Endothelial cell of umbilical vein (primary cell): ENCODE results near the gene MRGPRD. TPM values are rescaled to one million over a fixed set of nuclear protein-coding genes. Genes with fewer than 3 reads are reported as not detected.

Experiments
- BruUV-seq: library from RNA; stranded (reverse); fragments of 400-500 nt; replicated peaks from 2 replicates; lab custom pipeline; 2021; lab: Mats Ljungman, UMichigan
- CTCF ChIA-PET: fragments of 300-600, 350-600 bp; sonication (Branson Sonifier 250); formaldehyde crosslinking; loops from one replicate; lab custom pipeline; 2021; ENCODE audit warnings: antibody characterized with exemption, inconsistent platforms; lab: Charles Lee
- POLR2A ChIA-PET: fragments of 300-600, 350-600 bp; sonication (Branson Sonifier 250); formaldehyde crosslinking; loops from one replicate; lab custom pipeline; 2021; ENCODE audit warnings: antibody characterized with exemption, inconsistent platforms; lab: Charles Lee
- DNase-seq: peaks from one replicate; pipeline ENCODE4 v3.0.0-alpha.2; 2011; ENCODE audit warnings: low read depth, low spot score
- FAIRE-seq: peaks from 2 replicates; lab custom pipeline; 2011; peaks lifted over from hg19 to GRCh38; lab: Jason Lieb, UNC
- H2AFZ ChIP-seq: 2 replicates; pipeline ENCODE4 v1.6.0; 2012; ENCODE audit warnings: low read depth, low read length, control low read depth, inconsistent platforms
- H3K27ac ChIP-seq: 2 replicates; pipeline ENCODE4 v1.5.1; 2011; ENCODE audit warnings: low read depth, mild to moderate bottlenecking, control low read depth, low read length, moderate library complexity; ENCODE audit not compliant: insufficient read depth
- H3K27me3 ChIP-seq, 2 experiments: 2 replicates each; pipeline versions ENCODE4 v1.6.0 to v1.6.1; 2011; ENCODE audit warnings: low read length in 2 of 2, mixed read lengths in 1 of 2; ENCODE audit not compliant: control insufficient read depth in 2 of 2, insufficient read depth in 2 of 2
- H3K36me3 ChIP-seq, 2 experiments: 2 replicates in 1 of 2; 3 replicates in 1 of 2; pipeline ENCODE4 v1.5.1; 2011; ENCODE audit warnings: low read length in 2 of 2, mild to moderate bottlenecking in 1 of 2, moderate library complexity in 1 of 2; ENCODE audit not compliant: control insufficient read depth in 2 of 2, insufficient read depth in 2 of 2; ENCODE audit errors: extremely low read depth in 1 of 2
- H3K4me1 ChIP-seq: 3 replicates; pipeline ENCODE4 v1.5.1; 2011; ENCODE audit warnings: mild to moderate bottlenecking, low read length; ENCODE audit not compliant: control insufficient read depth, insufficient read depth; ENCODE audit errors: extremely low read depth
- H3K4me2 ChIP-seq: 2 replicates; pipeline ENCODE4 v1.6.1; 2011; ENCODE audit warnings: low read length, control low read depth, mixed read lengths; ENCODE audit not compliant: insufficient read depth
- H3K4me3 ChIP-seq, 3 experiments: fragments of 200-600 bp in 1 of 3; sonication (generic), shearing (Covaris generic) in 1 of 3; replicated peaks in 1 of 3; 2 replicates each; pipeline ENCODE4 v1.5.1; 2011 to 2016; ENCODE audit warnings: control low read depth in 3 of 3, low read length in 3 of 3, mild to moderate bottlenecking in 2 of 3, inconsistent platforms in 1 of 3, low read depth in 1 of 3, moderate library complexity in 1 of 3; ENCODE audit not compliant: insufficient read depth in 1 of 3
- H3K79me2 ChIP-seq: 2 replicates; pipeline ENCODE4 v1.6.0; 2012; ENCODE audit warnings: low read length, inconsistent platforms; ENCODE audit not compliant: control insufficient read depth, insufficient read depth
- H3K9ac ChIP-seq: replicated peaks from 2 replicates; pipeline ENCODE3; 2011; ENCODE audit warnings: low read length, control low read depth; ENCODE audit not compliant: insufficient read depth; ENCODE audit errors: extremely low read depth
- H3K9me1 ChIP-seq: replicated peaks from 3 replicates; pipeline ENCODE4 v1.6.0; 2011; ENCODE audit warnings: mild to moderate bottlenecking, low read length; ENCODE audit not compliant: control insufficient read depth, insufficient read depth; ENCODE audit errors: extremely low read depth
- H3K9me3 ChIP-seq: replicated peaks from 2 replicates; pipeline ENCODE4 v1.5.1; 2012; ENCODE audit warnings: low read length, inconsistent platforms; ENCODE audit not compliant: control insufficient read depth, insufficient read depth
- H4K20me1 ChIP-seq: replicated peaks from 2 replicates; pipeline ENCODE3; 2011; ENCODE audit warnings: mild to moderate bottlenecking, low read length; ENCODE audit not compliant: control insufficient read depth, insufficient read depth; ENCODE audit errors: extremely low read depth
- EZH2 ChIP-seq: IDR thresholded peaks from 2 replicates; pipeline ENCODE4 v1.6.1; 2012; ENCODE audit warnings: borderline replicate concordance, low read depth, mild to moderate bottlenecking, moderate library complexity, low read length, inconsistent platforms; ENCODE audit not compliant: severe bottlenecking
- FOS ChIP-seq: IDR thresholded peaks from 2 replicates; pipeline ENCODE4 v1.6.1; 2011; ENCODE audit warnings: mild to moderate bottlenecking, low read length, moderate library complexity, borderline replicate concordance; ENCODE audit not compliant: insufficient read depth
- GATA2 ChIP-seq: IDR thresholded peaks from 2 replicates; pipeline ENCODE4 v1.7.0; 2011; ENCODE audit warnings: low read depth, mild to moderate bottlenecking, moderate library complexity, mixed read lengths, low read length; ENCODE audit not compliant: insufficient read length, insufficient read depth
- JUN ChIP-seq: IDR thresholded peaks from 2 replicates; pipeline ENCODE4 v1.6.1; 2011; ENCODE audit warnings: borderline replicate concordance, low read depth; ENCODE audit not compliant: insufficient read length, insufficient read depth
- MYC ChIP-seq: IDR thresholded peaks from one replicate; pipeline ENCODE4 v1.6.1; 2011; ENCODE audit warnings: mild to moderate bottlenecking, low read depth, low read length
- POLR2A ChIP-seq: IDR thresholded peaks from 2 replicates; pipeline ENCODE4 v1.6.1; 2012; ENCODE audit warnings: low read depth, mild to moderate bottlenecking, control low read depth, low read length
- POLR2AphosphoS5 ChIP-seq: IDR thresholded peaks from 2 replicates; pipeline ENCODE4 v1.6.1; 2012; ENCODE audit warnings: low read depth, mild to moderate bottlenecking, control low read depth, low read length, moderate library complexity; ENCODE audit not compliant: insufficient read depth
- dilution Hi-C: fragments of 300-500 bp; cut with MboI; formaldehyde crosslinking; loops from one replicate; pipeline ENCODE4 v1.15.0; 2019; ENCODE audit warnings: low sequenced_read_pairs; ENCODE audit not compliant: extremely low pct_ligation_motif_present
- intact Hi-C: fragments of 100-400 bp; cut with micrococcal nuclease; formaldehyde crosslinking; loops from one replicate; pipeline ENCODE4 v1.10.0; 2022
- polyA plus RNA-seq, 4 experiments: library from polyadenylated mRNA; depleted of rRNA in 3 of 4; stranded (reverse) in 3 of 4; unstranded in 1 of 4; fragments of >200 nt; gene quantifications; 2 replicates each; pipeline versions ENCODE4 v1.2.1 to v1.2.3, GENCODE V29; 2011 to 2012; ENCODE audit warnings: missing spikeins in 1 of 4
- total RNA-seq: library from RNA; stranded (reverse); gene quantifications from 2 replicates; pipeline ENCODE4 v1.2.3, GENCODE V29; 2021
- TF ChIP-seq, protein P1 (sequence below), 2 donors: IDR thresholded peaks; 1 replicate in 1 of 2; 2 replicates in 1 of 2; pipeline ENCODE4 v1.5.1; 2011; ENCODE audit warnings: low read length in 2 of 2, mild to moderate bottlenecking in 2 of 2, moderate library complexity in 2 of 2, control low read depth in 1 of 2, inconsistent platforms in 1 of 2, low read depth in 1 of 2; ENCODE audit not compliant: insufficient read depth in 1 of 2; ENCODE audit errors: extremely low read depth in 1 of 2
- TF ChIP-seq, protein P2 (sequence below): IDR thresholded peaks from 2 replicates; pipeline ENCODE4 v1.6.1; 2011; ENCODE audit not compliant: insufficient read depth, insufficient read length

The MRGPRD gene
- total and polyA plus RNA-seq, 2 donors (not counting 3 experiments of a cell fraction or from before 2014, with no cell fraction given) = not detected

- no peaks in the 10 kb centered on the region for H3K27me3 ChIP-seq
- H3K9ac ChIP-seq = no peak overlapping the region
- H3K36me3 ChIP-seq = no peaks in the 10 kb centered on the region
- no peaks in the 10 kb centered on the region for H4K20me1 ChIP-seq
- no peaks in the 10 kb centered on the region for H3K9me3 ChIP-seq
- H2AFZ ChIP-seq = no peak overlapping the region
- no peaks in the 10 kb centered on the region for H3K79me2 ChIP-seq
- H3K4me2 ChIP-seq = no peak overlapping the region
- H3K4me3 ChIP-seq = no peak overlapping the region
- POLR2A ChIA-PET = no interaction called here
- H3K27ac ChIP-seq = no peak overlapping the region
- FAIRE-seq (no peak), DNase-seq (no peak)
- intact Hi-C loops = no loop called here
- no peaks in the 10 kb centered on the region for H3K9me1 ChIP-seq
- H3K4me1 ChIP-seq = peaks cover 4% of the 10 kb centered on the region
- dilution Hi-C loops = no loop called here
- CTCF ChIA-PET = interaction anchor here (1.1 kb wide), 1 partner anchor 28 kb away, joined by 3 read pairs; no protein-coding TSS in a partner anchor
- no TSS peak for BruUV-seq
- TF ChIP-seq, protein P1, sequence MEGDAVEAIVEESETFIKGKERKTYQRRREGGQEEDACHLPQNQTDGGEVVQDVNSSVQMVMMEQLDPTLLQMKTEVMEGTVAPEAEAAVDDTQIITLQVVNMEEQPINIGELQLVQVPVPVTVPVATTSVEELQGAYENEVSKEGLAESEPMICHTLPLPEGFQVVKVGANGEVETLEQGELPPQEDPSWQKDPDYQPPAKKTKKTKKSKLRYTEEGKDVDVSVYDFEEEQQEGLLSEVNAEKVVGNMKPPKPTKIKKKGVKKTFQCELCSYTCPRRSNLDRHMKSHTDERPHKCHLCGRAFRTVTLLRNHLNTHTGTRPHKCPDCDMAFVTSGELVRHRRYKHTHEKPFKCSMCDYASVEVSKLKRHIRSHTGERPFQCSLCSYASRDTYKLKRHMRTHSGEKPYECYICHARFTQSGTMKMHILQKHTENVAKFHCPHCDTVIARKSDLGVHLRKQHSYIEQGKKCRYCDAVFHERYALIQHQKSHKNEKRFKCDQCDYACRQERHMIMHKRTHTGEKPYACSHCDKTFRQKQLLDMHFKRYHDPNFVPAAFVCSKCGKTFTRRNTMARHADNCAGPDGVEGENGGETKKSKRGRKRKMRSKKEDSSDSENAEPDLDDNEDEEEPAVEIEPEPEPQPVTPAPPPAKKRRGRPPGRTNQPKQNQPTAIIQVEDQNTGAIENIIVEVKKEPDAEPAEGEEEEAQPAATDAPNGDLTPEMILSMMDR (IDR thresholded peaks at IDR 0.05; ENCODE audit: extremely low read depth in 1 of 2, insufficient read depth in 1 of 2, low read depth in 1 of 2, low read length in 2 of 2) = no peak
- TF ChIP-seq, protein P2, sequence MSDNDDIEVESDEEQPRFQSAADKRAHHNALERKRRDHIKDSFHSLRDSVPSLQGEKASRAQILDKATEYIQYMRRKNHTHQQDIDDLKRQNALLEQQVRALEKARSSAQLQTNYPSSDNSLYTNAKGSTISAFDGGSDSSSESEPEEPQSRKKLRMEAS = no peak
- TF ChIP-seq POLR2A = no peak
- no peak for TF ChIP-seq MYC
- TF ChIP-seq POLR2AphosphoS5 = no peak
- TF ChIP-seq JUN = no peak
- no peak for TF ChIP-seq EZH2
- TF ChIP-seq FOS = no peak
- no peak for TF ChIP-seq GATA2
Observed at GRCh38 chr11:68999093-68999747, 18.4 kb upstream of the MRGPRD start.
